ENCODE data around the gene DNAJA3.

Gene DNAJA3

DNA sequence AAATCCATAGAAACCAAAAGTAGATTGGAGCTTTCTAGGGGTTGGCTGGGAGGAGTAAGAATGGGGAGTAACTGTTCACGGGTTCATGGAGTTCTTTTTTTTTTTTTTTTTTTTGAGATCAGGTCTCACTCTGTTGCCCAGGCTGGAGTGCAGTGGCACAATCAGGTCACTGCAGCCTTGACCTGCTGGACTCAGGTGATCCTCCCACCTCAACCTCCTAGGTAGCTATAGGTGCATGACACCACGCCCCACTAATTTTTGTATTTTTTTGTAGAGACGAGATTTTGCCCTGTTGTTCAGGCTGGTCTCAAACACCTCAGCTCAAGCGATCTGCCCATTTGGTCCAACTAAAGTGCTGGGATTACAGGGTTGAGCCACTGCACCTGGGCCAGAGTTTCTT, 47.2 kb downstream of the DNAJA3 start:
- FAIRE-seq = no peak
- TF ChIP-seq, protein P1, sequence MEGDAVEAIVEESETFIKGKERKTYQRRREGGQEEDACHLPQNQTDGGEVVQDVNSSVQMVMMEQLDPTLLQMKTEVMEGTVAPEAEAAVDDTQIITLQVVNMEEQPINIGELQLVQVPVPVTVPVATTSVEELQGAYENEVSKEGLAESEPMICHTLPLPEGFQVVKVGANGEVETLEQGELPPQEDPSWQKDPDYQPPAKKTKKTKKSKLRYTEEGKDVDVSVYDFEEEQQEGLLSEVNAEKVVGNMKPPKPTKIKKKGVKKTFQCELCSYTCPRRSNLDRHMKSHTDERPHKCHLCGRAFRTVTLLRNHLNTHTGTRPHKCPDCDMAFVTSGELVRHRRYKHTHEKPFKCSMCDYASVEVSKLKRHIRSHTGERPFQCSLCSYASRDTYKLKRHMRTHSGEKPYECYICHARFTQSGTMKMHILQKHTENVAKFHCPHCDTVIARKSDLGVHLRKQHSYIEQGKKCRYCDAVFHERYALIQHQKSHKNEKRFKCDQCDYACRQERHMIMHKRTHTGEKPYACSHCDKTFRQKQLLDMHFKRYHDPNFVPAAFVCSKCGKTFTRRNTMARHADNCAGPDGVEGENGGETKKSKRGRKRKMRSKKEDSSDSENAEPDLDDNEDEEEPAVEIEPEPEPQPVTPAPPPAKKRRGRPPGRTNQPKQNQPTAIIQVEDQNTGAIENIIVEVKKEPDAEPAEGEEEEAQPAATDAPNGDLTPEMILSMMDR (IDR thresholded peaks at IDR 0.05; ENCODE audit: insufficient read depth, missing control alignments) = no peak
- DNase-seq (ENCODE audit: insufficient read length, low spot score) = no peak

DNA sequence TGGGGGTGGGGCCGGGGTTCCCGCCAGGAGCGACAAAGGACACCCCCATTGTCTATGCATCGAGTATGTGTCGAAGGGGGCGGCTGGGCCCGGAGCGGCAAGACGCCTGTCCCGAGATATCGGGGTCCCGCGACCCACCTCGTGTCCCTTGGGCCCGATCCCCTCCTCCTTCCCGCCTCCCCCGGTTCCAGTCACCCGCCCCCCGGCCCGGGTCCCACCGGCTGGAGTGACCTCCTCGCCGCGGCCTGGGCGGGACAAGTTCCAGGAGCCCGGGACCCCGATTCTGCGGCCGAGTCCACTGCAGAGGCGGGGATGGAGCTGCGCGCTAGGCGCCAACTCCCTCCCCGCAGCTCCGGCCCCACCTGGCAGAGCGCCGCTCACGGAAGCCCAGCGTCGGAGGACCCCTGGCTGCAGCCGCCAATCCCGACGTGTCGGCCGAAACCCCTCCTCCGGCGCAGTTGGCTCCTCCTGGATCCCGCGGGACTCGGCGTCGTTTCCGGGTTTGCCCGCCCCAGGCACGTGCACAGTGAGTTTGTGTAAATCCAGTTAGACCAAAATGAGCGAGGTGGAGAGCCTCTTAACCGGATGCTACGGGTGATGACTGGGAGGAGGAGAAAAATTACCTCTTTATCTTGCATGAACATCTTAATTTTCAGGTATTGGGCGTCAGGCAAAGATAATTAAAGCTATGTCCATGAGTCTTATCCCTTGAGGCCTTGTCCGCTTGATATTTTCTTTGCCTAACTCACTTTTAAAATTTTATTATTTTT, 48.7 kb downstream of the DNAJA3 start, which contains the start of gene NMRAL1:
Gene NMRAL1 (minus strand): TSS at position 434 of the 770 bp plus-strand sequence. CDS start 493 bp downstream, outside the sequence.
- FAIRE-seq (no peak), DNase-seq (ENCODE audit: insufficient read length, low spot score) (no peak)
- TF ChIP-seq, protein P1 (IDR thresholded peaks at IDR 0.05; ENCODE audit: insufficient read depth, missing control alignments) = no peak

DNA sequence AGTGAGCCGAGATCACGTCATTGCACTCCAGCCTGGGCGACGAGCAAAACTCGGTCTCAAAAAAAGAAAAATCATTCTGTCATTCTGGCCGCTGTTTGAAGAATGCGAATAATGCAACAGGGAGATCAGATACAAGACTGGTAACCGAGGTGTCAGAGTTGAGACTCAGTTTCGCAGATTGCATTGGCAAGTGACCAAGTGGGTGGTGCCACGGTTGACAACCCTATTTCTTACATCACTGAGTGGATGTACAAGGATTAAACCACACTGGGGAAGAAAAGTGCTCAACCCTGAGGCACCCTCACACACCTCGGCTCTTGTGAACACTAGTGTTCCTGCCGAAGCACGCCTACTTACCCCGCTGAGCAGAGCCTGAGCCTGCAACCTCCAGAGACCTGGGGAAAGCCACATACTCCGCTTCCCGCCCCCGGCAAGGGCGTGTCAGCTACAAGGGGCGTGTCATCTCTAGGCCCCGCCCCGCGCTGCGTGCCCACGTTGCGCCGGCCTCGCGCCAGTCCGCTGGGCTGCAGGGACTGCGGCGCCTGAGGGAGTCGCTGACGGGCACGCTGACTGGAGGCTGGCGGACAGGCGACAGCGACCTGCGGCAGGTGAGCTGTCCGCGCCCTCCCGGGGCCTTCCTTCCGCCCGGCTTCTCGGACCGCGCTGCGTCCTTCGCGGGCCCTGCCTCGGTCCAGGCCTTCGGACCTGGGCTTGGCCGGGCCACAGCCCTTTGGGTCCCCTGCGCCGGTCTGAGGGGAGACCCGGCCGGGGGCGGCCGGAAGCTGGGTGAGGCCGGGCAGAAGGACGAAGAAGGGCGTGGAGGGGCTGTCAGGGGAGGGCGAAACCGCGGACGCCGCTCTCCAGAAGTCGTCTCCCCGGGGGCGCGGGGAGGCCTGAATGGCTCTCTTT, 50.5 kb downstream of the DNAJA3 start, which contains the start of gene HMOX2:
Gene HMOX2 (plus strand): TSS at position 519 of the 909 bp plus-strand sequence. CDS start 29,127 bp downstream, outside the sequence.
- FAIRE-seq (no peak), DNase-seq (ENCODE audit: insufficient read length, low spot score) (peak; percentile 91)
- TF ChIP-seq, protein P1 (IDR thresholded peaks at IDR 0.05; ENCODE audit: insufficient read depth, missing control alignments) = peak; percentile 43

DNA sequence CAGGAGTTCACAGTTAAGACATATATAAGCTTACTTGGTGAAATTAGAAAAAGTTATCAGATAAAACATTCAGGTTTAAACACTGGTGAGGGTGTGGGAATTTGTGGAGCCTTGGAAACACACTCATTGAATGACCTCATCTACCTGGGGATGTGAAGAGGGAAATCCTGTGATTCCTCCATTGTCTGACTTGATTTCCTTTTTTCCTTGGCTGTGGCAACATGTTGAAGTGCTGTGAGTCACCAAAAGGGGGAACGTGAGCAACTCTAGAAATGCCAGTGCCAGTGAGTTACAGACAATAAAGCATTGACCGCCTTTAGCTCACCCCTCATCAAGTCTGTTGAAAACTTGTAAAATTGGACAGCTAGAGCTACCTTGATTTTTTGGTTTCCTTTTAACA, 52.3 kb downstream of the DNAJA3 start:
- TF ChIP-seq, protein P1 (IDR thresholded peaks at IDR 0.05; ENCODE audit: insufficient read depth, missing control alignments) = no peak
- DNase-seq (ENCODE audit: insufficient read length, low spot score) = no peak
- FAIRE-seq = no peak

DNA sequence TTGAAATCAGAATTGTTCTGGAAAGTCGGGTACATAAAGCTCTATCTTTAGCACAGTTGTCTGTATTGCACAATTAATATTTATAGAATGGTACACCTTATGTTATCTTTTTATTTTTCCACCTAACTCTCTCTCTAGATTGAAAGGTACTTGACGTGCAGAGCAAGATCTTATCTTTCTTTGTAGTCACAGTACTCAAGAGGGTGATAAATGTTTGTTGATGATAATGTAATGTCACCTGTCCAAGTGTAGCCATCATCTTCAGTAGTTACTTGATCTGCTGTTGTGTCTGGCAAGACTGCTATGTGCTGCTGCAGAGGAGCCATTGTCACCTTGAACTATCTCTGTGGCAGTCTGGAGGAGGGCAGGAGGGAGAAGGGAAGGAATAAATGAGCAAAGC, 55.9 kb downstream of the DNAJA3 start:
- DNase-seq (ENCODE audit: insufficient read length, low spot score) (no peak), FAIRE-seq (no peak)
- TF ChIP-seq, protein P1 (IDR thresholded peaks at IDR 0.05; ENCODE audit: insufficient read depth, missing control alignments) = no peak

DNA sequence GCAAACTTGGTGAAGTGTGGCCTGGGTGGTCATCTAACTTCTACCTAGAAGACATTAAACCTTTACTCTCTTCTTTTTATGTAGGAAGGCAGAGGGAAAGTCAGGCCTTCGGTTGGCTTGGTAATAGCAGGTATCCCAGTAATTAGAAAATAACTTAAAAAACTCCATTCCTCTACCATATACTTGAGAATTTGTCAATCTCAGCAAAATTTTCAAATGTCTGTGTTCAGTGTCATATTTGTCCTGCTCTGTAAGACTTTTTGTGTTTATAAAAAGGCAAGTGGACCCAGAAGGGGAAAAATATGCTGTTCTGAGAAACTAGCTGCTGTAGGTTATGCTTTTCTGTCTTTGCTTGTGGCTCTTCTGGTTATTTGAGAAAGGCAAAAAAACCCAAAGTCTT, 56.3 kb downstream of the DNAJA3 start:
- FAIRE-seq = no peak
- TF ChIP-seq, protein P1 (IDR thresholded peaks at IDR 0.05; ENCODE audit: insufficient read depth, missing control alignments) = no peak

More for the DNA sequence above, 56.3 kb downstream of the DNAJA3 start:
- DNase-seq (ENCODE audit: insufficient read length, low spot score) = no peak

Measured in D721Med (cell line).